GM21786 (cell line): ENCODE data around the gene ALDOB.
A peak's percentile ranks its signal among the peaks of the same experiment; 100 is the strongest.

Experiments
- ATAC-seq: cut with Tn5 transposase; IDR thresholded peaks from one replicate; pipeline ENCODE4 v1.9.1; 2021; ENCODE audit not compliant: unreplicated experiment

The ALDOB gene

GRCh38 chr9:101427957-101428655 lies 7.5 kb downstream of the ALDOB start:
- ATAC-seq, result peak; percentile 75

GRCh38 chr9:101427358-101427757 lies 8.2 kb downstream of the ALDOB start:
- no peak for ATAC-seq

GRCh38 chr9:101421653-101422065 lies 13.9 kb downstream of the ALDOB start:
- no peak for ATAC-seq

GRCh38 chr9:101419863-101420262 lies 15.7 kb downstream of the ALDOB start:
- ATAC-seq, result no peak

GRCh38 chr9:101418518-101419430 lies 16.8 kb downstream of the ALDOB start:
- ATAC-seq, result no peak

- no peak for ATAC-seq
Measured at GRCh38 chr9:101417977-101418376, 17.6 kb downstream of the ALDOB start.

- no peak for ATAC-seq
Measured at GRCh38 chr9:101417389-101417788, 18.2 kb downstream of the ALDOB start.

GRCh38 chr9:101415578-101415977 lies 20.0 kb downstream of the ALDOB start:
- ATAC-seq, result no peak

GRCh38 chr9:101414839-101415238 lies 20.7 kb downstream of the ALDOB start:
- ATAC-seq, result no peak

GRCh38 chr9:101409079-101409477 lies 26.5 kb downstream of the ALDOB start:
- no peak for ATAC-seq

GRCh38 chr9:101408374-101409078 lies 27.0 kb downstream of the ALDOB start:
- no peak for ATAC-seq

GRCh38 chr9:101403516-101404285 lies 31.9 kb downstream of the ALDOB start:
- no peak for ATAC-seq

- ATAC-seq, result no peak
Measured at GRCh38 chr9:101400120-101400519, 35.5 kb downstream of the ALDOB start.

- ATAC-seq, result no peak
Measured at GRCh38 chr9:101399643-101399970, 36.0 kb downstream of the ALDOB start.

GRCh38 chr9:101398930-101399642 lies 36.5 kb downstream of the ALDOB start:
- ATAC-seq, result peak; percentile 4

GRCh38 chr9:101398068-101398929 lies 37.3 kb downstream of the ALDOB start, which contains the start of the genes MRPL50 and ZNF189:
Gene MRPL50, minus strand, starts transcription at chr9:101398618. Its CDS starts 26 bp downstream, at chr9:101398592.
Gene ZNF189, plus strand, starts transcription at chr9:101398851. Its CDS starts 306 bp downstream, at chr9:101399157.
- peak; percentile 98 for ATAC-seq

GRCh38 chr9:101397746-101398067 lies 37.9 kb downstream of the ALDOB start:
- no peak for ATAC-seq

GRCh38 chr9:101394687-101395086 lies 40.9 kb downstream of the ALDOB start:
- no peak for ATAC-seq

GRCh38 chr9:101393135-101393534 lies 42.4 kb downstream of the ALDOB start:
- ATAC-seq, result no peak
